ENCODE results near the gene NRARP.

Gene NRARP

GRCh38 chr9:137321726-137322361, 19.8 kb upstream of the NRARP start:
- no peak for DNase-seq

DNA sequence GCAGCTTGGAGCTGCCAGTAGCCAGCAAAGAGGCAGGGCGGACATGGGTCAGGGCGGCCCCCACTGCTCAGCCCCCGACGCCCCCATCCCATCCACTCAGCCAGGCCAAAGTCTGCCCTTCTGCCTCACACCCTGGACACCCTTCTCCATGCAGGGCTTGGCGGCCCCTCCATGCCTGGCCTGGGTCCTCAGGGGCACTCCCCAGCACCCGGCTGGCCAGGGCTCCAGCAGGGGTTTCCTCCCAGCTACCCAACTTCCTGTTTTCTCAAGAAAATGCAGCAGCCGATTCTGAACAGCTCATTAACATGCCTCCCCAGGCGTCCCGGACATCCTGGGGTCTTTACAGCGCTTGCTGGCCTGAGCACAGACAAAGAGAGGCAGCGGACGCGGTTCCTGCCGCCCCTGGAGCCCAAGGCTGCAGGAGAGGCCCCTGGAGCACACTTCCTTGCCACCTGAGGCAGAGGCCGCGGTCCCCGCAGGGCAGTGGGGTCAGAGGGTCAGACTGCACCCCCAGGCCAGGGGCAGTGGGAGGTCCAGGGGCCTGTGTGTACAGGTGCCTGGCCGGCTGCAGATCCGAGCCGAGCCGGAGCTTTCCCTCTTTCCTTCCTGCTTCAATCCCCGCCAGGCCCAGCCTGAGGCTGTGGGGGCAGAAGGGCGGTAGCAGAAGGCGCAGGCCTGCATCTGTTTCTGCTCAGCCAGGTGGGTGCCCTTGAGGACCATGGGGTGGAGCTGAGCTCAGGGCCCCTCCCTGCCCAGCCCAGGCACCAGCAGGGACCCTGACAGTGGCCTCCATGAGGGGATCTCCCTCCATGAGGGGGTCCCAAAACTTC, 18.7 kb upstream of the NRARP start:
- no peak for DNase-seq

DNA sequence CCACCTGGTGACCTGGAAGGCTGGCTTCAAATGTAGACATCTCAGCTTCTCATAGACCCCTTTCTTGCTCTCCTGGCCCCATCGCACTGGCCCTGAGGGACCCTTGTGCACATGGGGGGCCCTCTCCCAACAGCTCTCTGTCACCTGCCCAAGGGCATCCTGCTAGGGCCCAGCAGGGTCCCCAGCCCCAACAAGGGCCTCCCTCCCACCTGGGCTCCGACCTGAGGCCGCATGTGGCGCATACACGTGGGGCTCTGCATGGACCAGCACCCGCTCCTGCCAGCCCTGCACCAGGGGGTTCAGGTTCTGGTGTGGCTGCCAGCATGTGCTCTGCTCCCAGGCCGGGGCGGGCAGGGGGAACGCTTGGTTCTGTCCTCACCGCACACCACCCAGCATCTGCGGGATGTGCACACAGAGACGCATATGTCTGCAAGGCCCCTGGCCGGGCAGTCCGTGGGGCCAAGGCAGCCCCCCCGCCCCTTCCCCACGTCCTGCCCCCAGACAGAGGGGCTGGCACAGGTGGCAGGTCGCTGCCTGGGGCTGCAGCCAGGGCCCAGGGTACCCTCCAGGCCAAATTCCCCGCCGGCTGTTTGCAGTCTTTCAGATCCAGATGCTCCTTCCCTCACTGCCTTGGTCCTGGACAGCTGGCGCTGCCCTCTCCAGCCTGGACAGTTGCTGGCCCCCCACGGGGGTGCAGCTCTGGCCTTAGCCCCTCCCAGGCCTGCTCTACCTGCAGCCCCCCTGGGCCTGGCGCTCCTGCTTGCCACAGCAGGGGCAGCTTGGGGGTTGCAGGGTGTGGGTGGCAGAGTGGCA, 17.9 kb upstream of the NRARP start:
- no peak for DNase-seq

- DNase-seq: no peak
These were observed 17.1 kb upstream of the NRARP start for GRCh38 chr9:137319011-137319738.

GRCh38 chr9:137318602-137319001, 16.5 kb upstream of the NRARP start:
- no peak for DNase-seq

- no peak for DNase-seq
These were observed 15.8 kb upstream of the NRARP start for GRCh38 chr9:137317718-137318511.

DNA sequence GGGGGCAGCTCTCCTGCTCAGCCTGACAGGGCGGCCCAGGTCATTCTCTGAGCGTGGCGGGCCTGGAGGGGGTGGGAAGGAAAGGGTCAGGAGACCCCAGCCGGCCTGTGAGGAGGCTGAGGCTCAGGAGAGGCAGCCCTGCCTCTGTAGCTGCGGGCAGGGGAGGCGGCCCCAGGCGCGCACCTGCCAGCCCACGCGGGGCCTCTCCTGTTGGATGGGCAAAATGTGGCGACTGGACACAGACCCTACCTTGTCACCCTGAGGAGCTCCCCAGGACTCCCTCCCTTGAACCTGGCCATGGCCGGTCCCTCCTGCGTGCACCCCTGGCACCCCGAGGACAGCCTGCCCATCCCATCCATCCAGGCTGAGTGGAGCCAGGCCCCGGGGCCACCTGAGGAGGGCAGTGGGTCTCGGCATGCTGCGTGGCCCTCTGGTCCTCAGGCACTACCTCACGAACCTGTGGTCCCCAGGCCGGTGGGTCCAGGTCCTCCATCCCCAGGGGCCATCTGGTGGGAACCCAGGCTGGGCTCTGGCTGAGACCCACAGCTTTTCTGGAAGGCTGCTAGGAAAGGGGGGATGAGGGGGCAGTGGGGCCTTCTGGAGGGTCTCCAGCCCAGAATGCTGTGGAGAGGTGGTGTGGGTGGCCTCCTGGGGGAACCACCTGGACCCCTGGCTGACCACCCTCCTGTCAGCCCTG, 15.1 kb upstream of the NRARP start:
- no peak for DNase-seq

DNA sequence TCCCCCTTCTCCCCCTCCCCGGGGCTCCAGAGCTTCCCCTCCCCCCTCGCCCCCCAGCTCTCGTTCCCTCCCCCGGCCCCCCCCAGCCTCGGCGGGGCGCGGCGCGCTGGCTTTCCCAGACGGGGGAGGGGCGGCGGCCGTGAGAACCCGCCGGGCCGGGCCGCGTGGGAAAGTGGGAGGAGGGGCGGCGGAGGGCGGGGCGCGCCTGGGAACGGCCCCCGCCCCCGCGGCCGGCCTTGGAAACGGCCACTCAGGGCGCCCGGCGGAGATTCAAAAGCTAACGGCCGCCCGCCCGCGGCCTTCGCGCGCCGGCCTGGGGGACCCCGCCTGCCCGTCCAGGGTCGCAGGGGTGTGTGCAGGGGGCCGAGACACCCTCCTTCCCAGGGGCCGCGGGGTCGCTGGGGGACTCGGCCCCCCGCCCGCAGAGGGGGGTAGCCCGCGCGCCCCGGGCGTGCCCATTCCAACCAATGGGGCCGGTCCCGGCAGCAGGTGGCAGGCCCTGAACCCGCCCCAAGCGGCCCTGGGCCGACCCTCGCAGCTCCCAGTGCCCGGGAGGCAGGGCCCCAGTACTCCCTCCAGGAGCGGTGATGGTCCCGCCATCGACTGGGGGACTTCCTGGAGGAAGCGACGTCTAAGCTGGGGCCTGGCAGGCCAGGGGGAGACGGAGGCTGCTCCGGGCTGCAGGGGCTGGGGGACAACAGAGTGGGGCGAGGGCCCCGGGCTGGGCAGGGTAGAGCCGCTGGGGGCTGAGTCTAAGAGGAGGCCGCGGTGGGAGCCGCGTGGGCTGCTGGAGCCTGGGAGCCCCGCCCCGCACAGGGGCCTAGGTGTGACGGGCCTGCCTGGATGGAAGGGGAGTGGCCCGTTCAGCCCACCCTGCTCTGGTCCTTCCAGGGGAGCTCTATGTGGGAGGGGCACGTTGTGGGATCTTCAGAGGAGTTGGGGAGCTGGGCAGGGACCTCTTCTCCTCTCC, 14.2 kb upstream of the NRARP start:
- no peak for DNase-seq

- DNase-seq: no peak
These were observed 13.5 kb upstream of the NRARP start for GRCh38 chr9:137315581-137316011.

DNA sequence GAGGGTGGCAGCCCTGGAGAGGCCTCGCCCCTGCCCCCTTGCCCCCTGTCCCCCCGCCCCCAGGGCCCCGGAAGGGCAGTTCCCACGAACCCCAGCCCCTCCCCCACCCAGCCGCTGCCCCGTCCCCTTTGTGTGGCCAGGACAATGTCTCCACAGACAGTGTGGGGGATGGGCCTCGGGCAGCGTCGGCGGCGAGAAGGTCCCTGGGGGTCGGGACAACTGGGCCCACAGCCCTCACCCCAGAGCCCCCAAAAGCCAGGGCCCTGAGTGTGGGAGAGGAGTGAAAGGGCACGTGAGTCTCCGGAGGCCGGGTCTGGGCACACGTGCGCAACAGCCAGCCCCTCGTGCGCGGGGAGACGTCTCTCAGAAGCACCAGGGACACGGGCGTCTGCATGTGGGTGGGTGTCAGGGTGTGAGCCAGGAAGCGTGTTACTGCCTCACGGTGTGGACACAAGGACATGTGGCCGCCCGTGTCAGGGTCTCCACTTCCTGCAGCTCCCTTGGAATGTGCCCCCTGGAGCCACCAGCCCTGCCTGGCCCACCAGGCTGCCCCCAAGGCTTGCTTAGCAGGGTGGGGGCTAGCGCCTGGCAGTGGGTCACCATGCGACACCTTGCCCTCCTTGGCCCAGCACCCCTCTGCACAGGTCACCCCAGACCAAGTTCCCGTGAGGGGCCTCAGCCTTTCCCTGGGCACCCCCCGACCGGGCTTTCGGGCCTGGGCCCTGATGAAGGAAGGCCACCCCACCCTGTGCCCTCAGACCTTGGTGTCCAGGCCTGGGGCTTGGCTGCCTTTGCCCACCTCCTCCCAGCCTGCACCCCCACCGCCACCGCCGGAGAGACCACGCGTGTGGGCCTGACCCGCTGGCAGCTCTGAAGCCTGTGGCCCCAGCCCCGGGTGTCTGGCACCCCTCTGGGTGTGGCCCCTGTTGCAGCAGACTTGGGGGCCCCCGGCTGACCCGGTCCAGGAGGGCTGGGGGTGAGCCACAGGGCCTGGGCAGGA, 12.8 kb upstream of the NRARP start:
- DNase-seq: no peak

DNA sequence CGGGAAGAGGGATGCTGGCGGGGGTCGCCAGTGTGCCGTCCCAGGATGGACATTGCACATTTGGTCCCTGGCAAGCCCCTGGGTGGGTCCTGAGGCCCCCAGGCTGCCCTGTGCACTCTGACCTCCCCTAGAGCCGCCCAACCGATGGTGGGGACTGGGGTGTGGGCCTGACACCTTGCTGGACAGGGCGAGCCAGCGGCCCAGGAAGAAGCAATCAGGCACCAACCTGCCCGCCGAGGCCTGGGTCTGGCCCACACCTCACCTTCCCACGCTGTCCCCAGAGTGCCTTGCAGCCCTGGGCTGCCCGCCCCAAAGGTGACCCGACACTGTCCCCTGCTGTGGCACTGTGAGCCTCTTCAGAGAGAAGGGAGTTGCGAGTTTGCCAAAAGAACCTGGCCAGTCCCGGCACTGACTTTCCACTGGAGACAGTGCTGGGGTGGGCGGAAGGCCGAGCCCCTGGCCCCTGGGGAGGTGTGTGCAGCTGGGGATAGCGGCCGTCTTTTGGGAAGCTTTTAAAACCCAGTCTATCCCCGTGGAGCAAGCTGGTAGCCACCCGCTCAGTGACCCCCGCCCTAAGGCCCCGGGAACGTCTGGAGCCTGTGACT, 12.0 kb upstream of the NRARP start:
- no peak for DNase-seq

GRCh38 chr9:137313326-137313936, 11.4 kb upstream of the NRARP start:
- DNase-seq: no peak

DNA sequence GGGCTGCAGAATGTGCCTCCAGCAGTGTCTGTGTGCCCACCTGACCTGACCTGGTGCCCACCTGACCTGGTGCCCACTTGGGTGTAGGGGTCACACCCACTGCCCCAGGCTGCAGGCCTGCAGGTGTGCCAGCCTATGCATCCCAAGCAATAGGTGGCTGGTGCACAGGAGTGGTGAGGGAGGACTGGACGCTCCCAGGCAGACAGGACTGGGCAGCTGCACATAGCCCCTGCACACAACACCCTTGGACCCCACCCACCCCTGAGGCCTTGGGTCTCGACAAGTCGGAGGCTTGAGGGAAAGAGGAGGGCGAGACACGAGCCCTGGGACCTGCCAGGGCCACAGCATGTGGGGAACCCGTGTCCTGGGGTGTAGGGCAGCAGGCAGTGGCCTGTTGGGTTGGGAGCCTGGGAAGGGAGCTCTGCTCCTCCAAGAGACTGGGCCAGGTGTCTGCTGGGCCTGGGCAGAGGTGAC, 10.8 kb upstream of the NRARP start:
- no peak for DNase-seq

- no peak for DNase-seq
These were observed 10.1 kb upstream of the NRARP start for GRCh38 chr9:137311986-137312851.

DNA sequence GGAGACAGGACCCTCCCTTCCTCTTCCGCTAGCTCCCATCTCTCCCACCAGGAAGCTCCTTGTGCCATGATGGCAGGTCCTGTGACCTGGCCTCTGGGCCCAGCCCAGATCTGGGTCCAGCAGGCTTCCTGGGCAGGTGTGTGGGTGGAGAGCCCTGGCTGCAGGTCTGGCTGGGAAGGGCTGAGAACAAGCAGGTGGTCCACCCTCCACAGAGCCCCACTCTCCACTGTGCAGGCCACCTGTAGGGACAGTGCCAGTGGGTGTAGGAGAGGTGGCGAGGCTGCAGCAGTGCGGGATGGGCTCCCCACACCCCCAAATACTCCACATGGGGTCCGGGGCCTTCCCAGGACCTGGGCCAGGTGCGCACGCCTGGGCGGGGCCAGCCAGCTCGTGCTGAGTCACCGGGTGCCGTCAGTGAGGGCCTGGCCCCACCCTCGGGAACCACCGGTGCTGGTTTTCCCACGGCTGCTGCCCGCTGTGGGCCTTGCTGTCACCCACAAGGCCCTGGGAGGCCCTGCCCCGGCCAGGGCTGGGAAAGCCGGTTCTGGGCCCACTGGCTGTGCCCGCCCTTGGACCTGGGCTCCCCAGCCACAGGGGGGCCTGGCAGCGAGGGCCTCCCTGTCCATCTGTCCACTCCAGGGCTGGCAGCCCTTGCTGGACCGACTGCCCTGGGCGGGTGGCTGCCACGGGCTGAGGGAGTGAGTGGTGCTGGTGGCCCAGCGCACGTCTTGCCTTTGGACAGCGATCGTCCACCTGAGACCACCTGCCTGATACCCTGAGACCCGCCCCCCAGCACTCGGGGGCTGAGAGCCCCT, 9.3 kb upstream of the NRARP start:
- no peak for DNase-seq

All from activated CD4-positive, alpha-beta T cell treated with anti-CD3 and anti-CD28 coated beads, Interleukin-2, Interleukin-6, amounts not matched to agents 100 ng/mL and 50 ng/mL, durations not matched to agents 16 hours and 8 hours (primary cell).